NCI-H1694 (cell line): Measurements from ENCODE around the gene PALD1.

Source experiments
- DNase-seq: peaks from one replicate; lab custom pipeline; 2025; lab: John Stamatoyannopoulos, UW

PALD1 gene

GRCh38 chr10:70478191-70479164 is at the start of gene PALD1:
TSS of gene PALD1 (plus strand) at chr10:70478767. CDS start at chr10:70525952, 47,185 bp downstream.
- DNase-seq = no peak

- no peak for DNase-seq
Observed at GRCh38 chr10:70430493-70431445, 47.8 kb upstream of the PALD1 start.

- DNase-seq = no peak
Observed at GRCh38 chr10:70432101-70432500, 46.5 kb upstream of the PALD1 start.

DNA sequence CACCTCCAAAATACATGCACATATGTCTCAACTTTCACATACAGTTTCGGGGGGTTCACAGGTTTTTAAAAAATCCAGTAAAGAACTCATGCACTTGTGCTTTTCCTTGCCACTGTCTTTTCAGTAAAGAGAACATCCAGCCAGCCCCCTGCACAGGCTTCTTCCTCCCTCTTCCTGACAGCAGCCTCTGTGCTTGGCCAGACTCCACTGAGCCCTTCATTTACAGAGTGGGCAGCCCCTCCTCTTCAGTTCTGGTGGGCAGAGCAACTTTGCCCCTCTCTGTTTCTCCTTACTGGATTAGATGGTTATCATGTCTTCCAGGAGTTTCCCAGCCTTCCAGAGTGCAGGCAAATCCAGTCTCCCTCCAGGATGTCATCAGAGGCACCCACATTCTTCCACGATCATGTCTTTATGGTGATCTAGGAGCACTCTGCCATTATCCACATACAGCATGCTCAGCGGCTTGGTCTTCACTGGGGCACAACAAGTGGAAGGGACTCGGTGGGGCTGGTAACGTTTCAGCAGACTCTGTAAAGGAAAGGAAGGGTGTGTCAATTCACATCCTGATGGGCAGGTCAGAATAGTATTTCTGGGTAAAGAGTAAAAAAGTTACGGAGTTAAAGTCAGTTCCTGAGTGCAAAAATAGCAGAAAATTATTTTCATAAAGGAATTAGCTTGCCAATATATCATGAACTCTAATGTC is 45.9 kb upstream of the PALD1 start:
- DNase-seq = no peak

GRCh38 chr10:70433581-70434280 is 44.8 kb upstream of the PALD1 start:
- DNase-seq = no peak

GRCh38 chr10:70435241-70436085 is 43.1 kb upstream of the PALD1 start:
- DNase-seq = no peak

- DNase-seq = no peak
Observed at GRCh38 chr10:70437721-70438120, 40.8 kb upstream of the PALD1 start.

GRCh38 chr10:70440296-70441160 is 38.0 kb upstream of the PALD1 start:
- DNase-seq = no peak

GRCh38 chr10:70441161-70441894 is 37.2 kb upstream of the PALD1 start, which contains the start of gene NODAL:
TSS of gene NODAL (minus strand) at chr10:70441681. CDS start at chr10:70441667, 14 bp downstream.
- no peak for DNase-seq

DNA sequence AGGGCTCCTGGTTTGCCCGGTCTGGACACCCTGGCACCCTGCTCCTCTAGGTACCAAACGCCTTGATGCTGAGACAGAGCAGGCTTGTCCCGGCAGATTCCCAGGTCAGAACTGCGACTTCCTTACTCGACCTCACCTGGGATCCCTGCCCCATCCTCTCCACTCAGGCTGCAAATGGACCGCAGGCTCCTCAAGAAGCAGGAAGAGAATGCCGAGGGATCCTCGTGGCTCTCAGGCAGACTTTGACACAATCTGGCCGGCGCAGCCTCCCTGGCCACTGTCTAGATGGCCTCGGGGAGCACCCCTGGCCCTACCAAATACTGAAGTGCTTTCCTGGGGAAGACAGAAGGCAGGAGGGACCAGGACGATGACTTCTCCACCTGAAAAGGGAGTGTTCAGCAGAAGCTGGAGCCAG is 36.7 kb upstream of the PALD1 start:
- no peak for DNase-seq

- no peak for DNase-seq
Observed at GRCh38 chr10:70442332-70442988, 36.1 kb upstream of the PALD1 start.

DNA sequence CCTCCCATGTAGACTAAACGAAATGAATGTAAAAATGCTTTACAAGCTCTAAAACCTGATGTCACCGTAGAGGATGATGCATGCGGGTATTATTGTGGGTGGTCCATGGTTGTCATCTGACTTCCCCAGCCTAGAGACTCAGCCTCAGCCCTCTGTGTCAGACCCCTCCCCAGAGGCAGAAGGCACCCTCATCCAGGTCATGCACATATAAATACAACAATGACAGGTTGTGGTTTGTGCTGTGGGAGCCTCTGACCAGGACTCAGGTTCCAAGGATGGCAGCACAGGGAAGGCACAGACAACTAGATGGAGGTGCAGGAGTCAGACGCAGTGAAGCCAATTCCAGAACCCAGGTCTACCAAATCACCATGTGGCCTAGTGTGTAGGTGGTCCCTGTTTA is 33.8 kb upstream of the PALD1 start:
- DNase-seq = no peak

GRCh38 chr10:70445718-70446657 is 32.6 kb upstream of the PALD1 start:
- no peak for DNase-seq

- DNase-seq = no peak
Observed at GRCh38 chr10:70448236-70448635, 30.3 kb upstream of the PALD1 start.

DNA sequence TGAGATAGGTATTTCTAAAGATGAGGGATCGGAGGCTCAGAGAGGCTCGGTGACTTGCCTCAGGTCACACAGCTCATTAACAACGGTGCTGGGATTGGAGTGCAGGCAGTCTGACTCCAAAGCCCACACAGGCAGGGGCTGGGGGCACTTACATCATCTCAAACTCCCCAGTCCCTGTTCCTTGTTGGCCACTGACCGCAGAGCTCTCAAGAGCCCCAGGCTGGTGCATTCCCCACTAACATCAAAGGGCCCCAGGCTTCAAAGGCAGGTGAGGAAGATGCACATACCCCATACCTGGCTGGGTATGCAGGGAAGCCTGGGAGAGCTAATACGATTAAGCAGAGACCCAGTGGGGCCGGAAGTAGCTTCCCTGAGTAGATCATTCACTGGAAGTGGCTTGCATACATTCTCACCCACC is 23.3 kb upstream of the PALD1 start:
- no peak for DNase-seq

- no peak for DNase-seq
Observed at GRCh38 chr10:70456164-70456563, 22.4 kb upstream of the PALD1 start.
